ENCODE data around the gene SYT17.

SYT17 gene

GRCh38 chr16:19162085-19162484, 6.0 kb upstream of the SYT17 start:
- peaks cover 5% of the 10 kb centered on the region; the same call in 1 of the 2 replicates for H3K27me3 ChIP-seq (ENCODE audit: insufficient read depth, low read length)
- H3K36me3 ChIP-seq (ENCODE audit: insufficient read depth, low read length), result no peaks in the 10 kb centered on the region; the same call in 1 of the 2 replicates
- no peaks in the 10 kb centered on the region for H3K9me2 ChIP-seq (ENCODE audit: low read depth, low read length)
- H3K4me2 ChIP-seq (ENCODE audit: low read length), result no peak overlapping the region
- no peak overlapping the region for H3K27ac ChIP-seq (ENCODE audit: low read depth, low read length, poor library complexity, severe bottlenecking)
- 0 out of 2 replicates have a peak, but pooled peaks cover 4% of the 10 kb centered on the region for H3K9me3 ChIP-seq (ENCODE audit: low read length)
- H3K4me3 ChIP-seq (ENCODE audit: low read depth, low read length, poor library complexity, severe bottlenecking), result no peak overlapping the region
- no peaks in the 10 kb centered on the region for H3K4me1 ChIP-seq (ENCODE audit: insufficient read depth, low read length, severe bottlenecking)
- H3K79me2 ChIP-seq (ENCODE audit: insufficient read depth, low read length), result no peaks in the 10 kb centered on the region
- H3K9ac ChIP-seq (ENCODE audit: low read length), result no peak overlapping the region
- TF ChIP-seq CTCF (IDR thresholded peaks at IDR 0.05; ENCODE audit: low read length) (no peak), EZH2 (IDR thresholded peaks at IDR 0.05; ENCODE audit: borderline replicate concordance, low read length) (no peak)
- H3F3A ChIP-seq (ENCODE audit: insufficient read depth, low read length), result no peaks in the 10 kb centered on the region
- no peaks in the 10 kb centered on the region for H4K20me1 ChIP-seq (ENCODE audit: insufficient read depth, low read length)
- H2AFZ ChIP-seq (ENCODE audit: low read length), result no peak overlapping the region

GRCh38 chr16:19163215-19163614, 4.8 kb upstream of the SYT17 start:
- Histone ChIP-seq H3K4me1 (ENCODE audit: insufficient read depth, low read length, severe bottlenecking) (no peaks in the 10 kb centered on the region), H3K79me2 (ENCODE audit: insufficient read depth, low read length) (no peaks in the 10 kb centered on the region), H3K9me2 (ENCODE audit: low read depth, low read length) (no peaks in the 10 kb centered on the region), H2AFZ (ENCODE audit: low read length) (no peak overlapping the region), H3K4me2 (ENCODE audit: low read length) (no peak overlapping the region), H3K9me3 (ENCODE audit: low read length) (0 out of 2 replicates have a peak, but pooled peaks cover 4% of the 10 kb centered on the region), H3K4me3 (ENCODE audit: low read depth, low read length, poor library complexity, severe bottlenecking) (no peak overlapping the region), H3F3A (ENCODE audit: insufficient read depth, low read length) (no peaks in the 10 kb centered on the region), H3K9ac (ENCODE audit: low read length) (no peak overlapping the region), H3K36me3 (ENCODE audit: insufficient read depth, low read length) (no peaks in the 10 kb centered on the region; the same call in 1 of the 2 replicates), H3K27ac (ENCODE audit: low read depth, low read length, poor library complexity, severe bottlenecking) (no peak overlapping the region), H3K27me3 (ENCODE audit: insufficient read depth, low read length) (peaks cover 5% of the 10 kb centered on the region; the same call in 1 of the 2 replicates), H4K20me1 (ENCODE audit: insufficient read depth, low read length) (no peaks in the 10 kb centered on the region)
- TF ChIP-seq EZH2 (IDR thresholded peaks at IDR 0.05; ENCODE audit: borderline replicate concordance, low read length) (no peak), CTCF (IDR thresholded peaks at IDR 0.05; ENCODE audit: low read length) (no peak)

- H4K20me1 ChIP-seq (ENCODE audit: insufficient read depth, low read length), result no peaks in the 10 kb centered on the region
- no peak overlapping the region for H2AFZ ChIP-seq (ENCODE audit: low read length)
- 0 out of 2 replicates have a peak, but pooled peaks cover 4% of the 10 kb centered on the region for H3K9me3 ChIP-seq (ENCODE audit: low read length)
- peaks cover 5% of the 10 kb centered on the region; the same call in 1 of the 2 replicates for H3K27me3 ChIP-seq (ENCODE audit: insufficient read depth, low read length)
- no peaks in the 10 kb centered on the region for H3F3A ChIP-seq (ENCODE audit: insufficient read depth, low read length)
- H3K27ac ChIP-seq (ENCODE audit: low read depth, low read length, poor library complexity, severe bottlenecking), result no peak overlapping the region
- H3K79me2 ChIP-seq (ENCODE audit: insufficient read depth, low read length), result no peaks in the 10 kb centered on the region
- no peaks in the 10 kb centered on the region for H3K4me1 ChIP-seq (ENCODE audit: insufficient read depth, low read length, severe bottlenecking)
- no peak overlapping the region for H3K9ac ChIP-seq (ENCODE audit: low read length)
- H3K4me3 ChIP-seq (ENCODE audit: low read depth, low read length, poor library complexity, severe bottlenecking), result no peak overlapping the region
- TF ChIP-seq EZH2 (IDR thresholded peaks at IDR 0.05; ENCODE audit: borderline replicate concordance, low read length) (no peak), CTCF (IDR thresholded peaks at IDR 0.05; ENCODE audit: low read length) (no peak)
- H3K9me2 ChIP-seq (ENCODE audit: low read depth, low read length), result no peaks in the 10 kb centered on the region
- no peak overlapping the region for H3K4me2 ChIP-seq (ENCODE audit: low read length)
- H3K36me3 ChIP-seq (ENCODE audit: insufficient read depth, low read length), result no peaks in the 10 kb centered on the region; the same call in 1 of the 2 replicates
These were observed 3.8 kb upstream of the SYT17 start for GRCh38 chr16:19164285-19164684.

Measured in OCI-LY1 (cell line).